HepG2 (cell line): Measurements from ENCODE around the gene BMPER. TPM values are rescaled to one million over a fixed set of nuclear protein-coding genes. Genes with fewer than 3 reads are reported as not detected.

Experiments
- ATAC-seq: fragments of 200-7000 bp; cut with Tn5 transposase; 3 replicates; pipeline ENCODE4 v1.9.1; 2020; ENCODE audit warnings: mild to moderate bottlenecking, moderate library complexity
- BruUV-seq: library from RNA; stranded (reverse); fragments of 400-500 nt; replicated peaks from 2 replicates; lab custom pipeline; 2021; lab: Mats Ljungman, UMichigan
- CTCF ChIA-PET: fragments of 300-600 bp; formaldehyde crosslinking; extraction: SDS; loops from one replicate; lab custom pipeline; 2021; ENCODE audit warnings: low total read pairs, inconsistent platforms, low intra/inter-chr PET ratio; lab: Yijun Ruan, JAX
- POLR2A ChIA-PET: fragments of 350-600 bp; sonication (Branson Sonifier 250); formaldehyde crosslinking; loops from one replicate; lab custom pipeline; 2020; ENCODE audit warnings: antibody characterized with exemption, inconsistent platforms; lab: Yijun Ruan, JAX
- DNase-seq: peaks from one replicate; pipeline ENCODE4 v3.0.0-alpha.2; 2015; ENCODE audit warnings: low spot score
- FAIRE-seq: peaks from 3 replicates; lab custom pipeline; 2011; peaks lifted over from hg19 to GRCh38; lab: Jason Lieb, UNC
- H2AFZ ChIP-seq: one replicate; pipeline ENCODE4 v1.6.1; 2011; ENCODE audit warnings: low read length, inconsistent platforms
- H3K27ac ChIP-seq: fragments of 300-600 bp; 3 replicates; pipeline ENCODE4 v1.8.0; 2011; ENCODE audit warnings: mixed run types, mild to moderate bottlenecking, mixed read lengths, low read length, inconsistent platforms; ENCODE audit not compliant: insufficient read depth; ENCODE audit errors: extremely low read length
- H3K27me3 ChIP-seq, 2 experiments: fragments of 200-600 bp in 1 of 2; 2 replicates in 1 of 2; 3 replicates in 1 of 2; pipeline versions ENCODE4 v1.6.0 to v1.8.0; 2011; ENCODE audit warnings: low read length in 2 of 2, mild to moderate bottlenecking in 2 of 2, moderate library complexity in 2 of 2, inconsistent platforms in 1 of 2; ENCODE audit not compliant: insufficient read depth in 2 of 2, control insufficient read depth in 1 of 2
- H3K36me3 ChIP-seq, 2 experiments: fragments of 200-600 bp in 1 of 2; replicated peaks in 1 of 2; 2 replicates in 1 of 2; 3 replicates in 1 of 2; pipeline versions ENCODE4 v1.5.1 to v1.8.0; 2011; ENCODE audit warnings: low read length in 2 of 2, inconsistent platforms in 1 of 2; ENCODE audit not compliant: insufficient read depth in 2 of 2, control insufficient read depth in 1 of 2
- H3K4me1 ChIP-seq: 2 replicates; pipeline ENCODE4 v1.5.1; 2012; ENCODE audit warnings: low read length, inconsistent platforms; ENCODE audit not compliant: insufficient read depth
- H3K4me2 ChIP-seq: 2 replicates; pipeline ENCODE4 v1.6.0; 2011; ENCODE audit warnings: low read depth, low read length, inconsistent platforms
- H3K4me3 ChIP-seq, 3 experiments: fragments of 200-600 bp in 1 of 3; sonication (generic), shearing (Covaris generic) in 1 of 3; replicated peaks in 1 of 3; 2 replicates each; pipeline ENCODE4 v1.5.1; 2011 to 2016; ENCODE audit warnings: low read length in 3 of 3, inconsistent platforms in 2 of 3, low read depth in 2 of 3, mild to moderate bottlenecking in 2 of 3, control low read depth in 1 of 3, mixed read lengths in 1 of 3; ENCODE audit not compliant: insufficient read depth in 1 of 3
- H3K79me2 ChIP-seq: one replicate; pipeline ENCODE4 v1.6.1; 2011; ENCODE audit warnings: low read length, inconsistent platforms; ENCODE audit not compliant: insufficient read depth
- H3K9ac ChIP-seq: 2 replicates; pipeline ENCODE4 v1.6.0; 2011; ENCODE audit warnings: mild to moderate bottlenecking, low read depth, low read length, inconsistent platforms; ENCODE audit not compliant: insufficient read depth
- H3K9me3 ChIP-seq: 2 replicates; pipeline ENCODE4 v1.5.1; 2012; ENCODE audit warnings: mild to moderate bottlenecking, low read length
- H4K20me1 ChIP-seq: 2 replicates; pipeline ENCODE4 v1.6.0; 2011; ENCODE audit warnings: inconsistent platforms, mild to moderate bottlenecking, low read length, moderate library complexity; ENCODE audit not compliant: insufficient read depth
- CENPT ChIP-seq: sonication (generic); formaldehyde crosslinking; IDR thresholded peaks from 2 replicates; pipeline ENCODE4 v1.8.0; 2022; ENCODE audit warnings: low read depth, mild to moderate bottlenecking, moderate library complexity, missing genetic modification reagents
- CENPX ChIP-seq: sonication (generic); formaldehyde crosslinking; IDR thresholded peaks from 2 replicates; pipeline ENCODE4 v1.9.0; 2021; ENCODE audit warnings: mild to moderate bottlenecking, missing genetic modification reagents, moderate library complexity
- CSRNP2 ChIP-seq: sonication (generic); formaldehyde crosslinking; conservative IDR thresholded peaks from 2 replicates; pipeline ENCODE4 v1.8.0; 2022; ENCODE audit warnings: low read depth, missing genetic modification reagents
- DNMT3B ChIP-seq: conservative IDR thresholded peaks from 2 replicates; pipeline ENCODE4 v1.6.1; 2016; ENCODE audit warnings: missing biosample characterization, control low read depth
- ETS1 ChIP-seq: sonication (generic); formaldehyde crosslinking; IDR thresholded peaks from 2 replicates; pipeline ENCODE4 v1.4.0; 2020; ENCODE audit warnings: missing genetic modification reagents
- FOXA3 ChIP-seq: IDR thresholded peaks from 2 replicates; pipeline ENCODE4 v1.6.1; 2016; ENCODE audit warnings: missing genetic modification reagents, missing compliant biosample characterization
- KMT2A ChIP-seq: sonication (generic); formaldehyde crosslinking; IDR thresholded peaks from 2 replicates; pipeline ENCODE4 v1.4.0; 2020; ENCODE audit warnings: missing genetic modification reagents
- MIER2 ChIP-seq: IDR thresholded peaks from 2 replicates; pipeline ENCODE4 v1.6.1; 2016; ENCODE audit warnings: missing biosample characterization, missing genetic modification reagents
- POGZ ChIP-seq: sonication (generic); formaldehyde crosslinking; IDR thresholded peaks from 2 replicates; pipeline ENCODE4 v1.4.0; 2020; ENCODE audit warnings: mild to moderate bottlenecking, missing genetic modification reagents
- ZBTB3 ChIP-seq: sonication (generic); formaldehyde crosslinking; IDR thresholded peaks from 2 replicates; pipeline ENCODE4 v1.4.0; 2020; ENCODE audit warnings: low read depth, mild to moderate bottlenecking, moderate library complexity, missing genetic modification reagents, borderline replicate concordance
- ZNF414 ChIP-seq: sonication (generic); formaldehyde crosslinking; IDR thresholded peaks from 2 replicates; pipeline ENCODE4 v1.5.0; 2020; ENCODE audit warnings: missing genetic modification reagents
- ZNF674 ChIP-seq: sonication (generic); formaldehyde crosslinking; IDR thresholded peaks from 2 replicates; pipeline ENCODE4 v1.5.0; 2020; ENCODE audit warnings: low read depth, mild to moderate bottlenecking, missing genetic modification reagents
- ZNF710 ChIP-seq: sonication (generic); formaldehyde crosslinking; IDR thresholded peaks from 2 replicates; pipeline ENCODE4 v1.5.0; 2020; ENCODE audit warnings: mild to moderate bottlenecking, missing genetic modification reagents, borderline replicate concordance
- ZNF780A ChIP-seq: sonication (generic); formaldehyde crosslinking; IDR thresholded peaks from 2 replicates; pipeline ENCODE4 v1.8.0; 2022; ENCODE audit warnings: mild to moderate bottlenecking, missing genetic modification reagents, moderate library complexity
- ZNF878 ChIP-seq: sonication (generic); formaldehyde crosslinking; IDR thresholded peaks from 2 replicates; pipeline ENCODE4 v1.8.1; 2023; ENCODE audit warnings: mild to moderate bottlenecking, missing genetic modification reagents, moderate library complexity
- ZXDC ChIP-seq: sonication (generic); formaldehyde crosslinking; IDR thresholded peaks from 2 replicates; pipeline ENCODE4 v1.5.0; 2020; ENCODE audit warnings: mild to moderate bottlenecking, missing genetic modification reagents
- WGBS: methylation state at CpG from one replicate; pipeline ENCODE4 v1.1.6; 2017; ENCODE audit warnings: low lambda C conversion rate; 5-methylcytosine and 5-hydroxymethylcytosine counted together
- in situ Hi-C: cut with HindIII; loops from 2 replicates; pipeline ENCODE4 v1.10.0; 2017; ENCODE audit warnings: low pct_unique_long_range_greater_than_20kb; ENCODE audit not compliant: extremely low pct_ligation_motif_present
- intact Hi-C: fragments of 100-400 bp; cut with micrococcal nuclease; formaldehyde crosslinking; loops from one replicate; pipeline ENCODE4 v1.10.0; 2022; ENCODE audit not compliant: unreplicated experiment
- polyA plus RNA-seq, 8 experiments: library from polyadenylated mRNA; depleted of rRNA in 3 of 8; stranded (reverse) in 7 of 8; unstranded in 1 of 8; fragments of >200 nt; fragmentation: Illumina TruSeq in 4 of 8; extraction: Trizol in 4 of 8; gene quantifications; 2 replicates each; pipeline versions ENCODE4 v1.2.1 to v1.2.3, GENCODE V29; 2011 to 2016; ENCODE audit warnings: low read depth in 4 of 8, missing spikeins in 1 of 8, mixed read lengths in 1 of 8; ENCODE audit not compliant: insufficient read depth in 1 of 8
- total RNA-seq, 5 experiments: library from RNA; depleted of rRNA; stranded (reverse); fragments of >200 nt; fragmentation: Illumina TruSeq; extraction: Trizol; gene quantifications; 2 replicates each; pipeline ENCODE4 v1.2.3, GENCODE V29; 2016; ENCODE audit warnings: low read depth in 1 of 5

BMPER gene
- total and polyA plus RNA-seq, 2 of the 13 experiments (the other 11 are each of a cell fraction or from before 2014, with no cell fraction given) = not detected

- Histone ChIP-seq H3K4me2 (no peak overlapping the region), H3K4me1 (no peaks in the 10 kb centered on the region), H3K9me3 (no peaks in the 10 kb centered on the region), H2AFZ (no peak overlapping the region), H3K27me3 (peaks cover 0 to 4% of the 10 kb centered on the region in 2 experiments; a peak in 2 of 5 replicates), H3K4me3 (no peak overlapping the region), H3K79me2 (no peaks in the 10 kb centered on the region), H3K27ac (no peak overlapping the region), H3K9ac (no peak overlapping the region), H3K36me3 (no peaks in the 10 kb centered on the region), H4K20me1 (no peaks in the 10 kb centered on the region)
- ChIA-PET CTCF (no interaction called here), POLR2A (no interaction called here)
- DNase-seq (no peak), ATAC-seq (no peak), FAIRE-seq (no peak)
- WGBS = 7% methylated on average over 4 of the region's 4 CpGs
- BruUV-seq = no TSS peak
- intact Hi-C loops = no loop called here
- in situ Hi-C loops = no loop called here
- no peak for TF ChIP-seq MIER2 (CRISPR knock-in tag)
- no peak for TF ChIP-seq ZNF710 (CRISPR knock-in tag)
- TF ChIP-seq FOXA3 (CRISPR knock-in tag) = no peak
- no peak for TF ChIP-seq DNMT3B
- TF ChIP-seq ZNF780A (CRISPR knock-in tag) = no peak
- no peak for TF ChIP-seq ZBTB3 (CRISPR knock-in tag)
- TF ChIP-seq ZNF878 (CRISPR knock-in tag) = no peak
- TF ChIP-seq CENPT (CRISPR knock-in tag) = no peak
- no peak for TF ChIP-seq ZNF414 (CRISPR knock-in tag)
- TF ChIP-seq ZXDC (CRISPR knock-in tag) = no peak
- no peak for TF ChIP-seq POGZ (CRISPR knock-in tag)
- no peak for TF ChIP-seq ETS1
- no peak for TF ChIP-seq KMT2A
- no peak for TF ChIP-seq CSRNP2 (CRISPR knock-in tag)
- TF ChIP-seq CENPX (CRISPR knock-in tag) = no peak
- TF ChIP-seq ZNF674 (CRISPR knock-in tag) = no peak
Observed at GRCh38 chr7:33873981-33874750, 31.2 kb upstream of the BMPER start.
